ENCODE results near the gene OR52J3.
"Not testable (repeated sequence)": the region's sequence is repeated elsewhere in the genome, so short reads cannot be mapped to it uniquely, and the experiment has no call there.

The OR52J3 gene

GRCh38 chr11:5046226-5046625, at the start of gene OR52J3:
Gene OR52J3 (plus strand): TSS chr11:5046526. CDS start chr11:5046526, 0 bp downstream.
- no peak for DNase-seq (ENCODE audit: low read depth)

- no peak for DNase-seq (ENCODE audit: low read depth)
Observed at GRCh38 chr11:5004424-5005274, 41.7 kb upstream of the OR52J3 start.

GRCh38 chr11:5007561-5007960, 38.8 kb upstream of the OR52J3 start:
- no peak for DNase-seq (ENCODE audit: low read depth)

GRCh38 chr11:5011254-5011653, 35.1 kb upstream of the OR52J3 start:
- no peak for DNase-seq (ENCODE audit: low read depth)

- no peak for DNase-seq (ENCODE audit: low read depth)
Observed at GRCh38 chr11:5013012-5013411, 33.3 kb upstream of the OR52J3 start.

GRCh38 chr11:5021996-5022395, 24.3 kb upstream of the OR52J3 start:
- no peak for DNase-seq (ENCODE audit: low read depth)

GRCh38 chr11:5036669-5037068, 9.7 kb upstream of the OR52J3 start:
- DNase-seq (ENCODE audit: low read depth), result no peak

- no peak for DNase-seq (ENCODE audit: low read depth)
Observed at GRCh38 chr11:5037926-5038325, 8.4 kb upstream of the OR52J3 start.

GRCh38 chr11:5038341-5038740, 8.0 kb upstream of the OR52J3 start:
- DNase-seq (ENCODE audit: low read depth), result no peak

- DNase-seq (ENCODE audit: low read depth), result no peak
Observed at GRCh38 chr11:5040876-5041275, 5.5 kb upstream of the OR52J3 start.

- no peak for DNase-seq (ENCODE audit: low read depth)
Observed at GRCh38 chr11:5042091-5042490, 4.2 kb upstream of the OR52J3 start.

GRCh38 chr11:5043380-5043779, 2.9 kb upstream of the OR52J3 start:
- DNase-seq (ENCODE audit: low read depth), result no peak

- DNase-seq (ENCODE audit: low read depth), result no peak
Observed at GRCh38 chr11:5046754-5047330, 516 bp downstream of the OR52J3 start.

- not testable (repeated sequence) for DNase-seq (ENCODE audit: low read depth)
Observed at GRCh38 chr11:5058679-5059078, 12.4 kb downstream of the OR52J3 start.

- no peak for DNase-seq (ENCODE audit: low read depth)
Observed at GRCh38 chr11:5059391-5059790, 13.1 kb downstream of the OR52J3 start, which contains the start of gene OR52E2. Gene OR52E2 (minus strand): TSS chr11:5059627. CDS start chr11:5059627, 0 bp downstream.

GRCh38 chr11:5065027-5065426, 18.7 kb downstream of the OR52J3 start:
- DNase-seq (ENCODE audit: low read depth), result no peak

- DNase-seq (ENCODE audit: low read depth), result no peak
Observed at GRCh38 chr11:5069272-5069671, 22.9 kb downstream of the OR52J3 start, which contains the start of gene OR52E1. Gene OR52E1 (plus strand): TSS chr11:5069572.

GRCh38 chr11:5071799-5072198, 25.5 kb downstream of the OR52J3 start:
- no peak for DNase-seq (ENCODE audit: low read depth)

GRCh38 chr11:5081405-5081804, 35.1 kb downstream of the OR52J3 start:
- DNase-seq (ENCODE audit: low read depth), result no peak

GRCh38 chr11:5083602-5084001, 37.3 kb downstream of the OR52J3 start:
- no peak for DNase-seq (ENCODE audit: low read depth)

GRCh38 chr11:5088556-5088955, 42.2 kb downstream of the OR52J3 start:
- DNase-seq (ENCODE audit: low read depth), result no peak

- DNase-seq (ENCODE audit: low read depth), result no peak
Observed at GRCh38 chr11:5090668-5091067, 44.3 kb downstream of the OR52J3 start.

- no peak for DNase-seq (ENCODE audit: low read depth)
Observed at GRCh38 chr11:5092821-5093585, 46.7 kb downstream of the OR52J3 start.
